Measurements from ENCODE around the gene DSP. TPM values are rescaled to one million over a fixed set of nuclear protein-coding genes. Genes with fewer than 3 reads are reported as not detected.

The DSP gene
- total and polyA plus RNA-seq, 2 of the 13 experiments (the other 11 are each of a cell fraction or from before 2014, with no cell fraction given): 89.8 to 117 TPM

GRCh38 chr6:7543789-7544424 lies 2.4 kb downstream of the DSP start (continued):
- TF ChIP-seq PBX3 (CRISPR knock-in tag; IDR thresholded peaks at IDR 0.05; ENCODE audit: borderline replicate concordance) (peak; percentile 55; the same call in 1 of the 2 replicates), SMAD9 (CRISPR knock-in tag; IDR thresholded peaks at IDR 0.05) (no peak), ZNF138 (CRISPR knock-in tag; IDR thresholded peaks at IDR 0.05; ENCODE audit: low read depth) (no peak), FOSL1 (CRISPR knock-in tag; IDR thresholded peaks at IDR 0.05; ENCODE audit: borderline replicate concordance) (no peak), ZEB1 (IDR thresholded peaks at IDR 0.05; ENCODE audit: insufficient replicate concordance, low read depth) (no peak), ZNF337 (CRISPR knock-in tag; IDR thresholded peaks at IDR 0.05; ENCODE audit: borderline replicate concordance, low read depth) (no peak), KLF12 (CRISPR knock-in tag; IDR thresholded peaks at IDR 0.05; ENCODE audit: borderline replicate concordance) (no peak), TRAFD1 (CRISPR knock-in tag; IDR thresholded peaks at IDR 0.05; ENCODE audit: borderline replicate concordance) (no peak), ZFP41 (CRISPR knock-in tag; IDR thresholded peaks at IDR 0.05; ENCODE audit: borderline replicate concordance) (no peak), ATF2 (CRISPR knock-in tag; IDR thresholded peaks at IDR 0.05) (0 out of 2 replicates have a peak, but pooled peaks have one; percentile 39), ZNF574 (CRISPR knock-in tag; IDR thresholded peaks at IDR 0.05) (peak; percentile 41; the same call in 1 of the 2 replicates), WIZ (CRISPR knock-in tag; IDR thresholded peaks at IDR 0.05) (no peak), ZBTB46 (CRISPR knock-in tag; IDR thresholded peaks at IDR 0.05; ENCODE audit: borderline replicate concordance) (no peak), CCAR2 (optimal IDR thresholded peaks at IDR 0.05; ENCODE audit: low read depth, low read length) (no peak), ZC3H13 (CRISPR knock-in tag; IDR thresholded peaks at IDR 0.05) (no peak), LBX2 (CRISPR knock-in tag; IDR thresholded peaks at IDR 0.05; ENCODE audit: borderline replicate concordance) (no peak)
